Stimulated activated CD4-positive, alpha-beta T cell treated with anti-CD3 and anti-CD28 coated beads, Interleukin-15, amount 100 ng/mL, for 24 hours (primary cell): Measurements from ENCODE around the gene SLC13A1.

Experiments used
- DNase-seq: peaks from one replicate; pipeline ENCODE4 v3.0.0-alpha.2; 2020

Gene SLC13A1

DNA sequence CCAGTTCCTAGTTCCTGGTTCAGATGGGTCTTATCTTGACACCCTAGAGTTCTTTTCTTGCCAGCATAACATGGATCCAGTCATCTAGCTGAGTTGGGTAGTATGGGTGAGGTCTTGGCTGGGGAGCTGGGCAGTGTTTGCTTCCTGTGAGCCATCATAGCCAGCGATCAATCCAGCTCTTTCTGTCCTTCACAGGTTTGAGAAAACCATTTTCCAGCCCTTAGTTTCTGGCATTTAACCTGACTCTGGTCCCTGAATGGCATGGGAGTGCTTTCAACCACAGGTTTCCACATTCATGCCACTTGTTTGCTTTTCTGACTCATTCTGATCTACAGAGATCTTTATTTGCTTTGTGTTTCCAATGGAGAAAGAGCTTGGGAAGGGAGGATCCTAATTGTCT is 8.6 kb downstream of the SLC13A1 start:
- DNase-seq: no peak

GRCh38 chr7:123190109-123190831 is 9.5 kb downstream of the SLC13A1 start:
- no peak for DNase-seq

- no peak for DNase-seq
Measured at GRCh38 chr7:123185756-123186155, 14.0 kb downstream of the SLC13A1 start.

- no peak for DNase-seq
Measured at GRCh38 chr7:123184271-123184670, 15.5 kb downstream of the SLC13A1 start.

DNA sequence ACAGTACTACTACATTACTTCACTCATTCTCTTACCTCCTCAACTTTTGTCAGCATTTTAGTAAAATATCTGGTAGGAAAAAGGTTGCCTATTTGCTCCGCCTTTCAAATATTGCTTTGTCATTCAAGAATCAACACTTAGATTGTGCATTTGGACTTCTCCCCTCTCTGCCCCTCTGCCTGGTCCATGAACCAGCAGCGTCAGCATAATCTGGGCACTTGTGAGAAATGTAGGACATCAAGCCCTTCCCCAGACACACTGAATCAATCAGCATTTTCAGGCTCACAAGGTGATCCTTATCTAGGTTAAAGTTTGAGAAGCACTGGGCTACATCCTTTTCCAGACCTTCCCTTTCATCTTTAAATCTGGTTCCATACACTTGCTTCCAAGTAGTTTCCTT is 16.3 kb downstream of the SLC13A1 start:
- DNase-seq: no peak

- no peak for DNase-seq
Measured at GRCh38 chr7:123177442-123177841, 22.3 kb downstream of the SLC13A1 start.

- DNase-seq: no peak
Measured at GRCh38 chr7:123170333-123171246, 29.2 kb downstream of the SLC13A1 start.

DNA sequence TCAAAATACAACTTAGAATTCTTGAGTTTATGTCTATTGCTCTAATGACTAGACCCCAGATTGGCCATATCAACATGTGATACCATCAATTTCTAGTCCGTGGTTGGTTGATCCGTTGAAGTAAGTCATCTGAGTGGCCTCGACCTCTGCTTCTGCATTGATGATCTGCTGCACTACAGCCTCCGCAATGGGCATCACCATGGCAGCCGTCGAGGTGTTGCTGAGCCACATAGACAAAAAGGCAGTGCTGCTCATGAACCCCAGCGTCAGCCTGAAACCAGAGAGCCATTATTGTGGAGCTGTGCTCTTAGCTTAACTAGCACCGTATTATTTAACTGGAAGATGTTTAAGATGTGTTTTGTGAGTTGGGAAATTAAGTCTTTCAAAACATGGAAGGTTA is 30.7 kb downstream of the SLC13A1 start:
- DNase-seq: no peak

GRCh38 chr7:123157606-123158005 is 42.2 kb downstream of the SLC13A1 start:
- DNase-seq: no peak

DNA sequence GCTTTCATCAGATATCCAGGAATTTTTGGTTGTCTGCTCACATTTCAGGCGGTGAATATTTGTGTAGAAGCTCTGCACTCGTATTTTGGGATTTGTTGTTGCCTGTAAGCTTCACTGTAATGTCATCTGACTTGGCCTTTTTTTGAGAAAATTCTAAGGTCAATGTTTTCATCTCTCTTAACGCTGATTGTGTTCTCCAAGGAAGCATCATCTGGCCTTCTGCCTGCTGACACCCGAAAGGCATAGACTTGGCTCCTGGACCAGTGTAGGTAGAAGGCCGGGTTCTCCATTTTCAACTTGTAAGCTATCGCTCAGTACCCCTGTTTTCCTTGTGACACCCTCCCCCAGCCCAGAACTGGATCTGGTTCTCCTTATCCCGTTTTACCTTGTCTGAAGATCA is 44.2 kb downstream of the SLC13A1 start:
- DNase-seq: no peak

- peak; percentile 61 for DNase-seq
Measured at GRCh38 chr7:123154231-123154860, 45.4 kb downstream of the SLC13A1 start.

GRCh38 chr7:123151443-123151842 is 48.3 kb downstream of the SLC13A1 start:
- DNase-seq: no peak

GRCh38 chr7:123148813-123149212 is 51.0 kb downstream of the SLC13A1 start:
- no peak for DNase-seq

- no peak for DNase-seq
Measured at GRCh38 chr7:123143252-123144006, 56.3 kb downstream of the SLC13A1 start.

DNA sequence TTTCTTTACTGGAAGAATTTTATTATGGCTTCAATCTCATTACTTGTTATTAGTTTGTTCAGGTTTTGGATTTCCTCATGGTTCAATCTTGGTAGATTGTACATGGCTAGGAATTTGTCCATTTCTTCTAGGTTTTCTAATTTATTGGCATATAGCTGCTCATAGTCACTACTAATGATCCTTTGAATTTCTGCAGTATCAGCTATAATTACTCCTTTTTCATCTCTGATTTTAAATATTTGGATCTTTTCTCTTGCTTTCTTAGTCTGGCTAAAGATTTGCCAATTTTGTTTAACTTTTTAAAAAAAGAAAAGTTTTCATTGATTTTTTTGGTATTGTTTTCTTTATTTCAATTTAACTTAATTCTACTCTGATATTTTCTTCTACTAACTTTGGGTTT is 59.2 kb downstream of the SLC13A1 start:
- no peak for DNase-seq

DNA sequence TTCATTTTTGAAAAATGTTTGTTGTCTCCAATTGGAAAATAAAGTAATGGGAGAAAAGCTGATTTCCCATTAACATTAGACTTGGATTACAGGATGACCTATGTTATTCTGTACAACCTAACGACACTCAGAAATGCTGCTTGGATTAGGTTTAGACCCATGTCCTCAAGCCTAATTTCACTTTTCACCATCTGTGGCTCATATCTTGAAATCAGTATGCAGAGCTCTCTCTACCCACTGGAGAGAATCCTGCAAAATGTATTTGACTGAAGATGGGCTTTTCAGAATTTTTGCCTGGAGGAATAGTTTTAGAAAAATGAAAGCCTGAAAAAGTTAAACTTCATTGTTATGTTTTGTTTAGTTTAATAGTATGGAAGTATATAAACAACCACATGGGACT is 63.8 kb downstream of the SLC13A1 start:
- DNase-seq: no peak

DNA sequence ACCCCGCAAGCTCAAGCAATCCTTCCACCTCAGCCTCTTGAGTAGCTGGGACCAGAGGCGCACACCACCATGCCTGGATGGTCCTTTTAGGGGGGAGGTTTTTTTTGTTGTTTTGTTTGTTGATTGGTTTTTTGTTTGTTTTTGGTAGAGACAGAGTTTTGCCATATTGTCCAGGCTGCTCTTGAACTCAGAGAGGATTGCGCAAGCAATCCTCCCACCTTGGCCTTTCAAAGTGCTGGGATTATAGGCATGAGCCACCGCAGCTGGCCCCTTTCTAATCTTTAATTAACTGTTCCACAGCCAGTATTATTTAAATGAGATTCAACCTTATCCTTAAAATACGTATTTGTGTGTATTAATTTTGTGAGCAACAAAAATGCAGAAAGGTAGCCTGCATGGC is 65.8 kb downstream of the SLC13A1 start:
- no peak for DNase-seq

GRCh38 chr7:123131961-123132360 is 67.8 kb downstream of the SLC13A1 start:
- DNase-seq: no peak

DNA sequence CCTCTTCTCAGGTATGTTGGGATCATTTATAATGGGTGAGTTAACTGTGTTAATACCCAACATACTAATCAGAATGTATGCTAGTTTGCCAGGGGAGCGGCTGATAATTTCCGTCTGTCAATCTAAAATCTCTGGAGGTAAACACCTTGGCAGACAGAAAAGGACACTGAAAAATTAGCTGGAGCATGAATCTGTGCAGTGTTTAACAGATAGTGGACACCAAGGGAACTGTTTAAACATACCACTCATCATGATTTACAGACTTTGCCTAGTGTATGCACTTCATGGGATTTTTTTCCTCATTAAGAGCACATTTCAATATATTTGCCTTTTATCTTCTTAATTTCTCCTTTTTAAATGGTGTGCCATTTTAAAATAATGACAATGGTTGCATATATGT is 68.2 kb downstream of the SLC13A1 start:
- no peak for DNase-seq

- DNase-seq: no peak
Measured at GRCh38 chr7:123131140-123131539, 68.6 kb downstream of the SLC13A1 start.

GRCh38 chr7:123126691-123127090 is 73.1 kb downstream of the SLC13A1 start:
- no peak for DNase-seq

- no peak for DNase-seq
Measured at GRCh38 chr7:123126171-123126570, 73.6 kb downstream of the SLC13A1 start.

DNA sequence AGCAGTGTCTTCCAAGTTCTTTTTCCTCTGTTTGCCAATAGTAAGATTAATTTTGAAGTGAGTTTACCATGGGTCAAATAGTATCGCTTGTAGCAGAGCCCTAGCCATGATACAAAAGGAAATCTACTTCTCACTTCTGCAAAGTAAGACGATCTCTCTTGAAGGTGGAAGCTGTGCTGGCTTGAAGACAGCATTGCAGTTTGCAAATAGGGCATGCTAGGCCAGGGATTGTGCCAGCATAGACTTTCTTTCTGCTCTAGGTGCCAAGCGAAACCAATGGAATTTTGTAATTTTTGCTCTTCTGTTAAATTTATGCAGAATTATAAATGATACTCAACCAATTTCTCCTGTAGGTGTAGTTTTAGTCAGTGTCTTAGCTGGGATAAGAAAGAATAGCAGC is 74.5 kb downstream of the SLC13A1 start:
- DNase-seq: no peak
